Measurements from ENCODE around the gene PNLIP. TPM values are rescaled to one million over a fixed set of nuclear protein-coding genes. Genes with fewer than 3 reads are reported as not detected.

Gene PNLIP
- total RNA-seq, 4 donors from 2014 or later = 1.1 TPM; not detected in 3

DNA sequence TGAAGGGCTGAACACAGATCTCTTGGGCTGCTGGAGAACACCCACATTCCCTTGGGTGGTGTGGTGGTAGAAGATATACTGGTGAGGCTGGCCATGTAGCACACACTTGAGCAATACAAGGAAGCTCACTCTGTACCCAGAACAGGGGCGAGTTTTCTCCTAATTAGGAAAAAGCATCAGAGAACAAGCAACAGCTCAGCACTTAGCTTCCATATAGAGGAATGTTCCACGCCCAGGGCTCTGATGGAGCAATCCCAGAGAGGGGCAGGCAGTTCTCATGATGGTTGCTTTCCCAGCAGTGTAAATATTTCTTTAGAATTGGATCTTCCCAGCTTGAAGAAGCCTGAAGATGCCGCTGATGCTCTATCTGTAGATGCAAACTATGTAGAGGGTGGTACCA lies 21.0 kb upstream of the PNLIP start:
- TF ChIP-seq, protein P1, sequence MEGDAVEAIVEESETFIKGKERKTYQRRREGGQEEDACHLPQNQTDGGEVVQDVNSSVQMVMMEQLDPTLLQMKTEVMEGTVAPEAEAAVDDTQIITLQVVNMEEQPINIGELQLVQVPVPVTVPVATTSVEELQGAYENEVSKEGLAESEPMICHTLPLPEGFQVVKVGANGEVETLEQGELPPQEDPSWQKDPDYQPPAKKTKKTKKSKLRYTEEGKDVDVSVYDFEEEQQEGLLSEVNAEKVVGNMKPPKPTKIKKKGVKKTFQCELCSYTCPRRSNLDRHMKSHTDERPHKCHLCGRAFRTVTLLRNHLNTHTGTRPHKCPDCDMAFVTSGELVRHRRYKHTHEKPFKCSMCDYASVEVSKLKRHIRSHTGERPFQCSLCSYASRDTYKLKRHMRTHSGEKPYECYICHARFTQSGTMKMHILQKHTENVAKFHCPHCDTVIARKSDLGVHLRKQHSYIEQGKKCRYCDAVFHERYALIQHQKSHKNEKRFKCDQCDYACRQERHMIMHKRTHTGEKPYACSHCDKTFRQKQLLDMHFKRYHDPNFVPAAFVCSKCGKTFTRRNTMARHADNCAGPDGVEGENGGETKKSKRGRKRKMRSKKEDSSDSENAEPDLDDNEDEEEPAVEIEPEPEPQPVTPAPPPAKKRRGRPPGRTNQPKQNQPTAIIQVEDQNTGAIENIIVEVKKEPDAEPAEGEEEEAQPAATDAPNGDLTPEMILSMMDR (IDR thresholded peaks at IDR 0.05) = no peak
- ATAC-seq (ENCODE audit: low FRiP score) (no peak), DNase-seq (ENCODE audit: low spot score) (no peak)

DNA sequence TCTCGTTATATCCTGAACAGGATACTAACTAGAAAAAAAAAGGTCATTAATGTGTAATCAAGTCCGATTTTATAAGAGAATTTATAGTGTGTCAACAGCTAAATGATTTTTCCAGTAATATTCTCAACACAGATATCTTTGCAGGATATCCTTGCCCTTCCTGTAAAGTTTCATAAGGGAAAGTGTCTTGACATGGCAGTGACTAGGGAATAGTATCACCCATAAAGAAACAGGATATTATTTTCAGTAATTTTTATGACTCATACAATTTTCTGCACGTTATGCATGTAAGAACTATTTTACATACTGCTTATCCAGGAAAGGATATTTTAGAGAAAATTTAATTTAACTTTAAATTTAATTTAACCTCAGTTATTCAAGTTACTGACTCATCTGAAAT lies 19.5 kb upstream of the PNLIP start:
- ATAC-seq (ENCODE audit: low FRiP score) = no peak
- TF ChIP-seq, protein P1 (IDR thresholded peaks at IDR 0.05) = no peak
- no peak for DNase-seq (ENCODE audit: low spot score)

DNA sequence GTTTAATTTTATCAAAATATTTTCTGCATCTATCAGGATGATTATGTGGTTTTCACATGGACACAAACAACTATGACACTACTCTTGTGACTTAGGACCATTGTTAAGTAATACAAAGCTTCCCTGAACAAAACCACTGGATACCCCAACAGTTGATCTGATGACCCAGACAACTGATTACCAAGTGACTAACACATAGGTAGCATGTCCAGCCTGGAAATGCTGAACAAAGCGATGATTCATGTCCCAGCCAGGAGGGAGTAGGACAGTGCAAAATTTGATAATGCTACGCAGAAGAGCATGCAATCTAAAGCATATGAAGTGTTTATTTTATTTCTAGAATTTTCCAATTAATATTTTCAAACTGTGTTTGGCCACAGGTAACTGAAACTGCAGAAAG lies 8.9 kb upstream of the PNLIP start:
- TF ChIP-seq, protein P1 (IDR thresholded peaks at IDR 0.05) = no peak
- DNase-seq (ENCODE audit: low spot score) = no peak
- ATAC-seq (ENCODE audit: low FRiP score) = no peak

DNA sequence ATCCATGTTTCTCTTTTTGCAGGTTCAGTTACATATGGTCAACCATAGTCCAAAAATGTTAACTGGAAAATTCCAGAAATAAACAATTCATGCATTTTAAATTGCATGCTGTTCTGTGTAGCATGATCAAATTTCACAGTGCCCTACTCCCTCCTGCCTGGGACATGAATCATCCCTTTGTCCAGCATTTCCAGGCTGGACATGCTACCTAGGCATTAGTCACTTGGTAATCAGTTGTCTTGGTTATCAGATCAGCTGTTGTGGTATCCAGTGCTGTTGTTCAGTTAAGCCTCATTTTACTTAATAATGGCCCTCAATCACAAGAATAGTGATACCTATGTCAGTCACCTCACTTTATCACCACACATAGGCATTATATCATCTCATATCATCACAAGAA lies 7.3 kb upstream of the PNLIP start:
- ATAC-seq (ENCODE audit: low FRiP score) (no peak), DNase-seq (ENCODE audit: low spot score) (no peak)
- TF ChIP-seq, protein P1 (IDR thresholded peaks at IDR 0.05) = no peak

DNA sequence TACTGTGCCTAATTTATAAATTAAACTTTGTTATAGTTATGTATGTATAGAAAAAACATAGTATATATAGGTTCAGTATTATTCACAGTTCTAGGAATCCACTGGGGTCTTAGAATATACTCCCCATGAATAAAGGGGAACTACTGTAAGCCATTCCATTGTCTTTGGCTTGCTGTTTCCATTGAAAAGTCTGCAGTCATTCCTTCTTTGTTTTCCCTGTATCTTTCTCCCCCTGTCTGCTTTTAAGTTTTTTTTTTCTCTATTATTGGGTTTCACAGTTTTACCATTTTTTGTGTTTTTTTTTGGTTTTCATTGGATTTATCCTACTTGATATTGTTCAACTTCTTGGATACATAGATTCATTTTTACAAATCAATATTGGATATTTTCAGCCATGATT lies 6.7 kb upstream of the PNLIP start:
- TF ChIP-seq, protein P1 (IDR thresholded peaks at IDR 0.05) = no peak
- ATAC-seq (ENCODE audit: low FRiP score) (no peak), DNase-seq (ENCODE audit: low spot score) (no peak)

DNA sequence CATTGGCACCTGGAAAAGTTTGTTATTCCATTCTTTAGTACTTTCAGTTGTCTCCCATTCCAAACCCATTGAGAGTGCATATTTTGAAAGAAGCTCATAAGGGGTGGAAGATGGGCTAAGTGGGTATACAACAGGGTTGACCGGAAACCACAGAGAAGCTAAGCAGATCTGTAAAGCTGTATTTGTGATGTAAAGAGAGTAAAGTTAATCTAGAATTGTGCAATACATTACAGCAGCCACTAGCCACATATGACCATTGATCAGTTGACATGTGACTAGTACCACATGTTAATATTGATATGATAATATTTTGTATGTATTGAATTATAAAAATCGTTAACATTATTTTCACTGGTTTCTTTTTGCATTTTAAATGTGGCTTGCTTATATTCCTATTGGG lies 4.9 kb upstream of the PNLIP start:
- TF ChIP-seq, protein P1 (IDR thresholded peaks at IDR 0.05) = no peak
- ATAC-seq (ENCODE audit: low FRiP score) (no peak), DNase-seq (ENCODE audit: low spot score) (no peak)

DNA sequence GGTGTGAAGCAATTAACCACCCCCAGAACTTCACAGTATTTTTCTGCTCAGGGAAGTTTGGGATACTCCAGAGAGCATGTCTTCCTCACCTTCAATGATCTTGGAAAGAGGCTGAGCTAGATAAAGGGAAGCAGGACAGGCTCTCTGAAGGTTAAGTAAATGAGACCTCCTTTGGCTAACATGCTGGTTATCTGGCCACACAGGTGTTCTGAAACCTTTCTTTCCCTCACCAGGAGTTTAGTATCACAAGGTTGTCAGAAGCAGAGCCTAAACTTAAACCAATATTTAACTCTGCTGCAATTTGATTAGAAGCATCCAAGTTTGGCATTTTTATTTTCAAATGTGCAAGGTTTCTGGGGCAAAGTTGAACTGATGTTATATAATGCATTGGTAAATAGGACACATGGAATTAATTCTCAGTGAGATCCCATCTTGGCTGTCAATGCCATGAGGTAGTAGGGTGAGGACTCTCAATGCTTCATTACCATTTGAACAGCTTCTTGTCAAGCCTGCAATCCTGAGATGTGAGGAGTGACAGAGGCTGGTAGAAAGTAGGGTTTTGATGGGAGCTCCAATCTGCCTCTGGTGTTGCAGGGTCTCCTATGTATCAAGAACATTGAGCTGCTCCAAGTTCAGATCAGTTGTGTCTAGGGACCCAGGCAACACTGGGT lies 3.6 kb upstream of the PNLIP start:
- no peak for ATAC-seq (ENCODE audit: low FRiP score)
- no peak for DNase-seq (ENCODE audit: low spot score)
- TF ChIP-seq, protein P1 (IDR thresholded peaks at IDR 0.05) = no peak

Data from omental fat pad (tissue), 4 donors.